GM12874 (cell line): Measurements from ENCODE around the gene CCDC148.

Experiments
- CTCF ChIP-seq: IDR thresholded peaks from 2 replicates; pipeline ENCODE4 v1.5.1; 2011; ENCODE audit warnings: low read depth, mild to moderate bottlenecking, control low read depth, low read length, moderate library complexity; ENCODE audit not compliant: insufficient read depth

Gene CCDC148

GRCh38 chr2:158232476-158232875 is 224.1 kb downstream of the CCDC148 start:
- no peak for TF ChIP-seq CTCF

GRCh38 chr2:158228943-158229508 is 227.5 kb downstream of the CCDC148 start:
- TF ChIP-seq CTCF: no peak

- no peak for TF ChIP-seq CTCF
Observed at GRCh38 chr2:158221063-158222020, 235.2 kb downstream of the CCDC148 start.

- no peak for TF ChIP-seq CTCF
Observed at GRCh38 chr2:158217593-158217992, 239.0 kb downstream of the CCDC148 start.

GRCh38 chr2:158214431-158214830 is 242.1 kb downstream of the CCDC148 start:
- no peak for TF ChIP-seq CTCF

GRCh38 chr2:158213773-158214172 is 242.8 kb downstream of the CCDC148 start:
- TF ChIP-seq CTCF: no peak

- no peak for TF ChIP-seq CTCF
Observed at GRCh38 chr2:158212301-158212700, 244.3 kb downstream of the CCDC148 start.
